ENCODE data around the gene CZIB. TPM values are rescaled to one million over a fixed set of nuclear protein-coding genes. Genes with fewer than 3 reads are reported as not detected.

CZIB gene
- total and polyA plus RNA-seq, 2 of the 13 experiments (the other 11 are each of a cell fraction or from before 2014, with no cell fraction given): 49.2 to 67.0 TPM

DNA sequence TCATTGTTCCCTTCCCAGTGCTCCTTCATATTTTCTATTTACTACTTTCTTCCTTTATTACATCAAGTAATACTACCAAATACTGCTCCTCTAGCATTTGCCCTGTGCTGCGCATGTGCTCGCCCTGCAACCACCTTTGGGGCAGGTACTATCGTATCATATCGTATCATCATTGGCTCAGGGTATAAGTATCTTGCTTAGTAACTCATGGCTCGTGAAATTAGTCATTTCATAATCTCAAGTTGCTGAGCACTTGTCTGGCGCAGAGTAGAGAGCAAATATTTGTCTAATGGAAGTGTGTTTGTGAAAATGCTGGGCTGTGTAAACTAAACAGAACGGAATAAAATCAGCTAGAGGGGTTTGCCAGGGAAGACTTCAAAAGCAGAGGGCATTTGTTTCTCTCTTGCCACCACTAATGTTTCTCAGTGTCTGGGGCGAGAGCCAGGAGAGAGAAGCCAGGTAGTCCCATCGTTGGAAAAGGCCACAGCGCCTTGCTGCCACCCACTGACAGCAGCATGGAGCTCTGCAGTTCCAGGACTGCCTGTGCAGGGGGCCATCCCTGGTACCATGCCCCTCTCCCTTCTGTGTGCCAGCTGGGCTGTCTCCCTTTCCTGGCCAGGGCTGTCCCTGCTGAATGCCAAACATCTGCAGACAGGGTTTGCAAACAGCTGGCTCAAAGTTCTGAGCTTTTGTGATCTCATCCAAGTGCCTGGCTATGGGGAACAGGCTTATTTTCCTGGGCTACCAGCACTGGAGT, 43.8 kb downstream of the CZIB start (continued):
- TF ChIP-seq, protein P1, sequence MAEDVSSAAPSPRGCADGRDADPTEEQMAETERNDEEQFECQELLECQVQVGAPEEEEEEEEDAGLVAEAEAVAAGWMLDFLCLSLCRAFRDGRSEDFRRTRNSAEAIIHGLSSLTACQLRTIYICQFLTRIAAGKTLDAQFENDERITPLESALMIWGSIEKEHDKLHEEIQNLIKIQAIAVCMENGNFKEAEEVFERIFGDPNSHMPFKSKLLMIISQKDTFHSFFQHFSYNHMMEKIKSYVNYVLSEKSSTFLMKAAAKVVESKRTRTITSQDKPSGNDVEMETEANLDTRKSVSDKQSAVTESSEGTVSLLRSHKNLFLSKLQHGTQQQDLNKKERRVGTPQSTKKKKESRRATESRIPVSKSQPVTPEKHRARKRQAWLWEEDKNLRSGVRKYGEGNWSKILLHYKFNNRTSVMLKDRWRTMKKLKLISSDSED (CRISPR knock-in tag; IDR thresholded peaks at IDR 0.05): no peak
- TF ChIP-seq, protein P2, sequence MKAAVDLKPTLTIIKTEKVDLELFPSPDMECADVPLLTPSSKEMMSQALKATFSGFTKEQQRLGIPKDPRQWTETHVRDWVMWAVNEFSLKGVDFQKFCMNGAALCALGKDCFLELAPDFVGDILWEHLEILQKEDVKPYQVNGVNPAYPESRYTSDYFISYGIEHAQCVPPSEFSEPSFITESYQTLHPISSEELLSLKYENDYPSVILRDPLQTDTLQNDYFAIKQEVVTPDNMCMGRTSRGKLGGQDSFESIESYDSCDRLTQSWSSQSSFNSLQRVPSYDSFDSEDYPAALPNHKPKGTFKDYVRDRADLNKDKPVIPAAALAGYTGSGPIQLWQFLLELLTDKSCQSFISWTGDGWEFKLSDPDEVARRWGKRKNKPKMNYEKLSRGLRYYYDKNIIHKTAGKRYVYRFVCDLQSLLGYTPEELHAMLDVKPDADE (CRISPR knock-in tag; IDR thresholded peaks at IDR 0.05): no peak
- no peak for TF ChIP-seq NFE2L2 (IDR thresholded peaks at IDR 0.05; ENCODE audit: low read length)
- TF ChIP-seq ZNF12 (CRISPR knock-in tag; IDR thresholded peaks at IDR 0.05): no peak
- no peak for TF ChIP-seq FOSL1 (CRISPR knock-in tag; IDR thresholded peaks at IDR 0.05; ENCODE audit: borderline replicate concordance)
- TF ChIP-seq ZNF672 (CRISPR knock-in tag; IDR thresholded peaks at IDR 0.05): no peak
- TF ChIP-seq FOXK2 (IDR thresholded peaks at IDR 0.05): no peak
- TF ChIP-seq ZNF569 (CRISPR knock-in tag; IDR thresholded peaks at IDR 0.05; ENCODE audit: borderline replicate concordance): no peak
- TF ChIP-seq ZNF644 (CRISPR knock-in tag; IDR thresholded peaks at IDR 0.05; ENCODE audit: low read depth): peak; percentile 11; the same call in 1 of the 2 replicates
- no peak for TF ChIP-seq CBX1 (IDR thresholded peaks at IDR 0.05; ENCODE audit: low read depth)
- TF ChIP-seq TSC22D2 (CRISPR knock-in tag; IDR thresholded peaks at IDR 0.05; ENCODE audit: borderline replicate concordance): no peak
- TF ChIP-seq AKAP8 (CRISPR knock-in tag; IDR thresholded peaks at IDR 0.05): no peak
- TF ChIP-seq, protein P3, sequence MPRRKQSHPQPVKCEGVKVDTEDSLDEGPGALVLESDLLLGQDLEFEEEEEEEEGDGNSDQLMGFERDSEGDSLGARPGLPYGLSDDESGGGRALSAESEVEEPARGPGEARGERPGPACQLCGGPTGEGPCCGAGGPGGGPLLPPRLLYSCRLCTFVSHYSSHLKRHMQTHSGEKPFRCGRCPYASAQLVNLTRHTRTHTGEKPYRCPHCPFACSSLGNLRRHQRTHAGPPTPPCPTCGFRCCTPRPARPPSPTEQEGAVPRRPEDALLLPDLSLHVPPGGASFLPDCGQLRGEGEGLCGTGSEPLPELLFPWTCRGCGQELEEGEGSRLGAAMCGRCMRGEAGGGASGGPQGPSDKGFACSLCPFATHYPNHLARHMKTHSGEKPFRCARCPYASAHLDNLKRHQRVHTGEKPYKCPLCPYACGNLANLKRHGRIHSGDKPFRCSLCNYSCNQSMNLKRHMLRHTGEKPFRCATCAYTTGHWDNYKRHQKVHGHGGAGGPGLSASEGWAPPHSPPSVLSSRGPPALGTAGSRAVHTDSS (CRISPR knock-in tag; conservative IDR thresholded peaks at IDR 0.05): no peak
- TF ChIP-seq ZSCAN30 (CRISPR knock-in tag; IDR thresholded peaks at IDR 0.05): no peak
- no peak for TF ChIP-seq ZNF124 (CRISPR knock-in tag; IDR thresholded peaks at IDR 0.05)
- peak; percentile 52; the same call in 1 of the 2 replicates for TF ChIP-seq ZNF607 (CRISPR knock-in tag; IDR thresholded peaks at IDR 0.05; ENCODE audit: borderline replicate concordance)
- peak; percentile 30 for TF ChIP-seq XRCC5 (optimal IDR thresholded peaks at IDR 0.05; ENCODE audit: low read length)
- TF ChIP-seq NBN (conservative IDR thresholded peaks at IDR 0.05): no peak
- no peak for TF ChIP-seq SRSF4 (IDR thresholded peaks at IDR 0.05; ENCODE audit: low read depth, low read length, poor library complexity, severe bottlenecking)
- TF ChIP-seq, protein P4, sequence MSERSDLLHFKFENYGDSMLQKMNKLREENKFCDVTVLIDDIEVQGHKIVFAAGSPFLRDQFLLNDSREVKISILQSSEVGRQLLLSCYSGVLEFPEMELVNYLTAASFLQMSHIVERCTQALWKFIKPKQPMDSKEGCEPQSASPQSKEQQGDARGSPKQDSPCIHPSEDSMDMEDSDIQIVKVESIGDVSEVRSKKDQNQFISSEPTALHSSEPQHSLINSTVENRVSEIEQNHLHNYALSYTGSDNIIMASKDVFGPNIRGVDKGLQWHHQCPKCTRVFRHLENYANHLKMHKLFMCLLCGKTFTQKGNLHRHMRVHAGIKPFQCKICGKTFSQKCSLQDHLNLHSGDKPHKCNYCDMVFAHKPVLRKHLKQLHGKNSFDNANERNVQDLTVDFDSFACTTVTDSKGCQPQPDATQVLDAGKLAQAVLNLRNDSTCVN (CRISPR knock-in tag; IDR thresholded peaks at IDR 0.05; ENCODE audit: borderline replicate concordance): no peak
- peak; percentile 40; the same call in 1 of the 2 replicates for TF ChIP-seq FOSL2 (CRISPR knock-in tag; IDR thresholded peaks at IDR 0.05)
- no peak for TF ChIP-seq SRF (IDR thresholded peaks at IDR 0.05; ENCODE audit: low read depth, low read length)
- TF ChIP-seq ZNF788 (CRISPR knock-in tag; IDR thresholded peaks at IDR 0.05; ENCODE audit: borderline replicate concordance): no peak
- TF ChIP-seq ZNF205 (CRISPR knock-in tag; IDR thresholded peaks at IDR 0.05): no peak
- TF ChIP-seq FLYWCH1 (CRISPR knock-in tag; IDR thresholded peaks at IDR 0.05): no peak
- no peak for TF ChIP-seq ZNF670 (CRISPR knock-in tag; IDR thresholded peaks at IDR 0.05; ENCODE audit: borderline replicate concordance)
- TF ChIP-seq GATAD1 (CRISPR knock-in tag; IDR thresholded peaks at IDR 0.05): peak; percentile 18; the same call in 1 of the 2 replicates
- no peak for TF ChIP-seq POLR2G (IDR thresholded peaks at IDR 0.05; ENCODE audit: low read depth, low read length)

Data from HepG2 (cell line).